ENCODE data around the gene THSD1. TPM values are rescaled to one million over a fixed set of nuclear protein-coding genes. Genes with fewer than 3 reads are reported as not detected.

THSD1 gene
- total RNA-seq, 4 donors from 2014 or later: 6.1 to 12.8 (median 7.9) TPM

Small RNA genes within 50 kb of the gene (small RNA-seq; reads per million reads assigned to genes)
- gene RNY4P24: not detected

Other genes with a start within 250 kb of the THSD1 start
- 10 to 100 TPM in 2 of 4 donors, 1 to 10 TPM in 2; 5.7 to 14.8 (median 10.4) TPM for gene NEK3, start 246.6 kb downstream of the THSD1 start, total RNA-seq
- 10 to 100 TPM; 59.9 to 87.8 (median 66.4) TPM for gene VPS36, start 44.5 kb upstream of the THSD1 start, total RNA-seq
- 10 to 100 TPM in 3 of 4 donors, 1 to 10 TPM in 1; 8.7 to 14.3 (median 11.4) TPM for gene CKAP2, start 49.3 kb upstream of the THSD1 start, total RNA-seq
- 1 to 10 TPM; 4.4 to 9.7 (median 5.6) TPM for gene HNRNPA1L2, start 236.3 kb upstream of the THSD1 start, total RNA-seq
- 10 to 100 TPM; 33.6 to 50.4 (median 43.1) TPM for gene SUGT1, start 246.7 kb upstream of the THSD1 start, total RNA-seq